CD4-positive, alpha-beta T cell treated with Interleukin-4 for 1 hour (primary cell): Measurements from ENCODE around the gene TBCC.
A peak's percentile ranks its signal among the peaks of the same experiment; 100 is the strongest.

Experiments used
- DNase-seq, 2 donors: peaks; one replicate each; pipeline ENCODE4 v3.0.0-alpha.2; 2020 to 2022

Gene TBCC

GRCh38 chr6:42745640-42746462 is at the start of gene TBCC:
TBCC (minus strand) TSS chr6:42746103; CDS start chr6:42746073, 30 bp downstream.
- peak; percentile 98 for DNase-seq

DNA sequence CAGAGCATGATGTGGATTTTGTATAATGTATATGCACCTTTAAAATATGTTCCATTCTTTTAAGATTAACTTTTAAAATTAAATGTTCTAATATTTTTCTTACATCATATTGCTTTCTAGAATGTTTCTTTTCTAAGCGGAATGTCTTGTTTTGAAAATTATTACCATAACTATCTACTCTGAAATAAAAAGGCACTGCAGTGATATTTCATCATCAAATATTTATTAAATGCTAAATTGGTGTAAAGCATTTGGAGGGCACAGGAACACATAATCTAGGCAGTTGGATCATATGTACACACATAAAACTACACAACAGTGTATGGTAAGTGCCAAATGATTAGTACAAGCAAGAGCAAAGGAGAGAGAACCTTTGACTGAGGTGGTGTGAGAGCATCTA is 49.7 kb upstream of the TBCC start:
- DNase-seq: no peak

DNA sequence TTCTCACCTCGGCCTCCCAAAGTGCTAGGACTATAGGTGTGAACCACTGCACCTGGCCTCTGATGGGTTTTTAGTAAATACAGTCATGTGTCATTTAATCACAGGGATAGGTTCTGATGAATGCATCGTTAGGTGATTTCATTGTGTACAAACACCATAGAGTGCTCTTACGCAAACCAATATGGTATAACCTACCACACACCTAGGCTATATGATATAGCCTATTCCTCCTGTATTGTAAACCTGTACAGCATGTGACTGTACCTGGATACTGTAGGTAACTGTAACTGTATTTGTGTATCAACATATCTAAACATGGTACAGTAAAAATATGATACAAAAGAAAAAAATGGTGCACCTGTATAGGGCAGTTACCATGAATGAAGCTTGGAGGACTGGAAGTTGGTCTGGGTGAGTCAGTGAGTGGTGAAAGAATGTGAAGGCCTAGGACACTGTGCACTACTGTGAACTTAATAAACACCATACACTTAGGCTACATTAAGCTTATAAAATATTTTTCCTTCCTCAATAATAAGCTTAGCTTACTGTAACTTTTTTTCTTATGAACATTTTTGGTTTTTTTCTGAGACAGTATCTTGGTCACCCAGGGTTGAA is 45.9 kb upstream of the TBCC start:
- DNase-seq: no peak

DNA sequence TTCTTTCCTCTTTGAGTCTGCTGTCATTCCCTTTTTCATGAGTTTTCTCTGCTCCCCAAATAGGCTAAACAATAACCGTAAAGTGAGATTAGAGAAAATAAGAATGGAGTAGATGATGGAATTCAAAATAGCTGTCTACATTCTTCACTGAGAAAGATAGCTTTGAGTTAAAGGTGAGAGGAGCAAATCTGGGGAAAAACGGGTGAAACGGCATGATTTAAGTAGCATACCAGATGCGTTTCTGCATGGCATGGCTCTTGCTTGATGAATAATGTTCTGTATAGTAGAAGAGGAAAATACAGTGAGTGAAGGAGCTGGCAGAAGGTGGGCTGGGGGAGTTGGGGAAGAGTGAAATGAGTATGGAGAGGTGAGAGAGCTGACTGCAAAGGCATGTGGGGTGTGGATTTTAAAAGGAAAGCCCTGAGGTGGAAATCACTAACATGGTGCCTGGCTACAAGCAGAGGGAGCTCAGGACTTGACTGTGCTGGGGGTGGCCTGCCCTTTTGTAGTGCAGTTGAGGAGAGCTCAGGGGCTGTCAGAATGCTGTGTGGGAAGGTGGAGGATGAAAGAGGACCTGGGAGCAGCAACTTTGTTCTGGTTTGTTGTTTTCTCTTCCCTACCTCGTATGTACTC is 44.8 kb upstream of the TBCC start:
- no peak for DNase-seq

- no peak for DNase-seq
Measured at GRCh38 chr6:42788671-42789070, 42.8 kb upstream of the TBCC start.

GRCh38 chr6:42787063-42787472 is 41.2 kb upstream of the TBCC start:
- no peak for DNase-seq

- DNase-seq: no peak
Measured at GRCh38 chr6:42786525-42786985, 40.7 kb upstream of the TBCC start.

GRCh38 chr6:42784717-42785498 is 39.0 kb upstream of the TBCC start:
- no peak for DNase-seq

GRCh38 chr6:42783876-42784642 is 38.2 kb upstream of the TBCC start:
- peak in 1 of 2 donors; percentile 69 for DNase-seq

DNA sequence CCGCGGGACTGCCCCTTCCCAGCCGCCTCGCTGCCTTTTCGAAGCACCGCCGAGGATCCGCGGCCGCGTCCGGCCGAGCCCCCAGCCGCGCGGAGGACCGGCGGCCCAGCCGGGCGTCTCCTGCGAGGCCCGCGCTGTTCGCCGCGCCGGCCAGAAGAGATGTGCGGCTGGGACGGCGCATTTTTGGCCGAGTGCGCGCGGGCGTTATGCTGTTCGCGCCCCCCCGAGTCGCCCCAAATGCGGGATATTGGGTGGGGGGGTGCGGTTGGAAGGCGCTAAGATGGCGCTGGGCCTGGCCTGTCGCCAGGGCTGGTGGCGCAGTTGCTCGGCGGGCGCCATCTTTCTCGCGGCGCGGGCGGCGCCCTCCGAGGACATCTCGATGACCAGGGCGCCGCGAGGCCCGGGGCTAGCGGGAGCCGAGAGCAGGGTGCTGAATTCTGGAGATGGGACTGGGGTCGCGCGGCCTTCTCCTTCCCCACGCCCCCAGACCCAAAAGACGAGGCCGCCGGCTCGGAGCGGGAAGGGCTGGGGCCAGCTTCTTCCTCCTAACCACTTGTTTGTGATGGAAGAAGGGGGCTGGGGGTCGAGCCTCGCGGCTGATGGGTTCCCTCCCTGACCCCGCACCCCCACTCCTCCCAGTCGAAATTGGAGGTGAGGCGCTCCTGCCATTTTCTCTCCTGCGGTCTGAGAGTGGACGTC is 37.4 kb upstream of the TBCC start:
- DNase-seq: peak; percentile 84 to 86

DNA sequence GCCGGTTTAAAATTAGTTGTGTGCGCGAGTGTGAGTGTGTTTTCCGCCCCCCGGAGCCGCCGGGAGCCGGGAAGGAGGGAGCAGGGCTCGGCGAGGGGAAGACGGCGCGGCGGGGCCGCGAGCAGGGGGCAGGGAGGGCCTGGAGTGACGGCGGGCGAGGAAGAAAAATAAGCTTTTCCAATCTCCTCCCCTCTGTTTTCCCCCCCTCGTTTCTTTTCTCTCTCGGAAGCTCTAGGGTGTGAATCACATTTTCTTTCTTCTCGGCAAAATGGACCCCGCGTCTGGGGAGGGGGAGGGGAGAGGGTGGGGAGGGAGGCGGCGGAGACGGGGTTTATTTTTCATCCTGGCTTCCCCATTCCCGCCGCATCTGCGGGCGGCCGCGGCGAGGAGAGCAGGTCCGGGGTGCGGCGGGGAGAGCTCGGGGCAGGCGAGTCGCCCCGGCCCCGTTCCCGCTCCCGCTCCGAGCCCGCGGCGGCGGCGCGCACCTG is 36.8 kb upstream of the TBCC start:
- peak; percentile 83 to 89 for DNase-seq

GRCh38 chr6:42781796-42782688 is 36.1 kb upstream of the TBCC start, which contains the start of gene BICRAL:
BICRAL (plus strand) TSS chr6:42782052; CDS start chr6:42822023, 39,971 bp downstream.
- peak; percentile 76 to 84 for DNase-seq

GRCh38 chr6:42781546-42781795 is 35.6 kb upstream of the TBCC start:
- DNase-seq: peak in 1 of 2 donors; percentile 48

DNA sequence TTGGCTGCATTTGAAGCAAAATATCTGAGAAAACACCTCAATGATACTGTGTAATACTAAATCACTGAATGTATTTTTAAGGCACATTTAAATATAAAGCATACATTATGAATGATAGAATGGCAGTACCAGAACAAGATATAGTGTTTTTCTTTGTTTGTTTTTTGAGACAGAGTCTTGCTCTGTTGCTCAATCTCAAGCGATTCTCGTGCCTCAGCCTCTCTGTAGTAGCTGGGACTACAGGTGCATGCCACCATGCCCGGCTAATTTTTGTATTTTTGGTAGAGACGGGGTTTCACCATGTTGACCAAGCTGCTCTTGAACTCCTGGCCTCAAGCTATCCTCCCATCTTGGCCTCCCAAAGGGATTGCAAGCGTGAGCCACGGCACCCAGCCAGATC is 33.6 kb upstream of the TBCC start:
- DNase-seq: no peak

- DNase-seq: no peak
Measured at GRCh38 chr6:42778122-42778521, 32.2 kb upstream of the TBCC start.

- no peak for DNase-seq
Measured at GRCh38 chr6:42777126-42777822, 31.4 kb upstream of the TBCC start.

DNA sequence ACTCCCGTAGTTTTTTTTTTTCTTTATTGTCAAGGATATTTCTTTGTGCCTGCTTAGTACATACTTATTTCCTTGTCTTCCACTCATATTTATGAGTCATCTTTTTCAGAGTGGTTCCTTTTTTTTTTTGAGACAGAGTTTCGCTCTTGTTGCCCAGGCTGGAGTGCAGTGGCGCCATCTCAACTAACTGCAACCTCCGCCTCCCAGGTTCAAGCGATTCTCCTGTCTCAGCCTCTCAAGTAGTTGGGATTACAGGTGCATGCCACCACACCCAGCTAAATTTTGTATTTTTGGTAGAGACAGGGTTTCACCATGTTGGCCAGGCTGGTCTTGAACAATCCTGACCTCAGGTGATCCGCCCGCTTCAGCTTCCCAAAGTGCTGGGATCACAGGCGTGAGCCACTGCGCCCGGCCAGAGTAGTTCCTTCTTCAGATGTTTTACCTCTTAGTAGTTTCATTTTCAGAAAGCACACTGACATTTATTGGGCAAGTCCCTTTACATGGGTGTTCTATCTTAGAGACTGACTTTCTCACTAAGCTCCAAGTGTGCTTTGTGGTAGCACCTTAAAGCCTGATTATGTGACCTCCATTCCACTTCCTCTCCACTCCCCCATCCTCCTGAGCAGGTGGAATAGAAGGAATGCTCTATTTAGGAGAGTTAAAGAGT is 29.1 kb upstream of the TBCC start:
- peak; percentile 72 to 85 for DNase-seq

DNA sequence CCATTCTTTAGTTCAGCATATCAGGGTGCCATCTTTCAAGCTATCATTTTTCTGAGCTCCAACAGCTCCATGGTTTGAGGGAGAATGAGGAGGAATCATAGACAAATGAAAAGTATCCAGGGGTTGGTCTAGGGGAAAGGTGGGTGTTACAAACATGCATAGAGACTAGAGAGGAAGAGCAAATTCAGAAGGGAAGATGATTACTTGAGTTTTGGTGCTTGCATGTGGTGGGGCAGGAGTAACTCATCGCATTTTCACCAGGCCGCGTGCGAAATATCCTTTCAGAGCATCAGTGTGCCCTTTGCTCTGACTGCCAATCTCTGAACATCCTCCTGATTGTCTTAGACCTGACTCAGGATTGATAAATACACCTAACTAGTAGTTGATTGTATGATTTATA is 28.3 kb upstream of the TBCC start:
- DNase-seq: peak; percentile 37 to 44

- DNase-seq: peak; percentile 61 to 79
Measured at GRCh38 chr6:42771741-42772100, 25.8 kb upstream of the TBCC start.
